GM12878 (cell line): ENCODE measurements around the gene ARHGAP9.

Experiments
- ATF3 ChIP-seq: IDR thresholded peaks from 2 replicates; pipeline ENCODE4 v1.6.1; 2011; ENCODE audit warnings: low read depth, mild to moderate bottlenecking, low read length, moderate library complexity, borderline replicate concordance; ENCODE audit errors: extremely low read depth
- MTA3 ChIP-seq: IDR thresholded peaks from 2 replicates; pipeline ENCODE4 v1.6.1; 2012; ENCODE audit warnings: low read length, inconsistent platforms, borderline replicate concordance
- NR2C2 ChIP-seq: IDR thresholded peaks from 2 replicates; pipeline ENCODE4 v1.6.1; 2011; ENCODE audit warnings: borderline replicate concordance, low read depth; ENCODE audit not compliant: control insufficient read depth, insufficient read length
- POLR2A ChIP-seq: IDR thresholded peaks from 2 replicates; pipeline ENCODE4 v1.6.1; 2011; ENCODE audit warnings: low read depth, mild to moderate bottlenecking, low read length
- ZBTB33 ChIP-seq: fragments of 450-650 bp; IDR thresholded peaks from 2 replicates; pipeline ENCODE4 v1.6.1; 2017; ENCODE audit warnings: mild to moderate bottlenecking

DNA sequence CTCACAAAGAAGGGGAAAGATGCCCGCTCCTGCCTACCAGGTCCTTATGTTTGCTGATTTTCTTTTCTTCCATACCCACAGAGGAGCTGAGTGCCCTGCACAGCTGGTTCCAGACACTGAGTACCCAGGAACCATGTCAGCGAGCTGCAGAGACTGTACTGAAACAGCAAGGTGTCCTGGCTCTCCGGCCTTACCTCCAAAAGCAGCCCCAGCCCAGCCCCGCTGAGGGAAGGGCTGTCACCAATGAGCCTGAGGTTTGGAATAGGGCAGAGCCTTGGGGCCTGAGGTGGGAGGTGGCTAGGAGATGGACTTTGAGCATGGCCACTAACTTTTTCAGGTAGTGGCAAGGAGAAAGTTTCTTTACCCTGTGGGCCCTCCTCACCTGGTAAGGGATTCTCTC, 10.5 kb upstream of the ARHGAP9 start:
- TF ChIP-seq ATF3 = no peak
- TF ChIP-seq NR2C2 = no peak
- TF ChIP-seq ZBTB33 = no peak
- TF ChIP-seq MTA3 = no peak
- no peak for TF ChIP-seq POLR2A
